ENCODE data around the gene ARHGAP40.

DNA sequence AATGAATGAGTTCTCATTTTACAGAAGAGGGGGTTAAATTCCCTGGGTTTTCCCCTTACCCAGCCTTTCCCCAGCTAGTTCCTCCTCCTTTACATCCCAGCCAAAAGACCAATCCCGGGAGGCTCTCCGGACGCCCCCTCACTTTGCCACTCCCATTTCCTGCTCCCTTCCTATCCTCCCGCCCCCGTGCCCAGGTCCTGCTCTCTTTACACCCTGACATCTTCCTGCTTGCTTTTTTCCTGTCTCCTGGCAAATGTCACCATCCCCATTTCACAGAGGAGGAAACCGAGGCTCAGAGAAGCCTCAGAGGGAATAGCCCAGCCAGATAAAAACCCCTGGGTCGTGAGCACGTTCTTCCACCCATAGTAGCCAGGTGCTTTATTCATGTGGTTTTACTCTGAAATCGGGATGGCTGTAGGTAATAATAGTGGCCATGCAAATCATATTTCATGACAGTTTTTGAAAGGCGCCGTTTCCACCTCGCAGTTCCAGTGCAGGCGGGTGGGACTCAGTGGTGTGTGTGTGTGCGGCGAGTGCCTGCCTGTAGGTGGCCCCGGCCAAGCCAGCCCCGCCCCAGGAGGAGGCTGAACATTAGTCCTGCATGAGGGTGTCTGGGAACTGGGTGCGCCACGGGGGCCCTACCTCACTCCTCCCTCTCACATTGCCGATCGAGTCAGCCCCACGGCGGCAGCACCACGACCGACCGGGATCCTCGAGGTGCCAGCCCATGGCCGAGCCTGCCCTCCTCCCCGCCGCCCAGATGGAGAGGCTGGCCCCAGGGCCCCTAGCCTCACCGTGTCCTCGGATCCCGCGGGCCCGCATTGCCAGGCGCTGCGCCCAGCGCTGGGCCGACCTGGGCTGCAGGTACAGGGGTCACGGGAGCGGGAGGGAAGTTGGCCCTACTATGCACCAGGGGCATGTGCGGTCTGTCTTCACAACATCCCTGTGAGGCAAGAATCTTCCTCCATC is at the start of gene ARHGAP40:
- no peak for TF ChIP-seq EZH2 (IDR thresholded peaks at IDR 0.05; ENCODE audit: insufficient read depth, poor library complexity, severe bottlenecking)
- no peak for TF ChIP-seq EZH2phosphoT487 (IDR thresholded peaks at IDR 0.05; ENCODE audit: insufficient read depth, low read depth)

Data from GM23248 (cell line).